HG03432 (cell line): ENCODE measurements around the gene DAPK1.

Experiments
- ATAC-seq: cut with Tn5 transposase; IDR thresholded peaks from one replicate; pipeline ENCODE4 v1.9.1; 2021; ENCODE audit warnings: mild to moderate bottlenecking, moderate library complexity; ENCODE audit not compliant: unreplicated experiment

The DAPK1 gene

DNA sequence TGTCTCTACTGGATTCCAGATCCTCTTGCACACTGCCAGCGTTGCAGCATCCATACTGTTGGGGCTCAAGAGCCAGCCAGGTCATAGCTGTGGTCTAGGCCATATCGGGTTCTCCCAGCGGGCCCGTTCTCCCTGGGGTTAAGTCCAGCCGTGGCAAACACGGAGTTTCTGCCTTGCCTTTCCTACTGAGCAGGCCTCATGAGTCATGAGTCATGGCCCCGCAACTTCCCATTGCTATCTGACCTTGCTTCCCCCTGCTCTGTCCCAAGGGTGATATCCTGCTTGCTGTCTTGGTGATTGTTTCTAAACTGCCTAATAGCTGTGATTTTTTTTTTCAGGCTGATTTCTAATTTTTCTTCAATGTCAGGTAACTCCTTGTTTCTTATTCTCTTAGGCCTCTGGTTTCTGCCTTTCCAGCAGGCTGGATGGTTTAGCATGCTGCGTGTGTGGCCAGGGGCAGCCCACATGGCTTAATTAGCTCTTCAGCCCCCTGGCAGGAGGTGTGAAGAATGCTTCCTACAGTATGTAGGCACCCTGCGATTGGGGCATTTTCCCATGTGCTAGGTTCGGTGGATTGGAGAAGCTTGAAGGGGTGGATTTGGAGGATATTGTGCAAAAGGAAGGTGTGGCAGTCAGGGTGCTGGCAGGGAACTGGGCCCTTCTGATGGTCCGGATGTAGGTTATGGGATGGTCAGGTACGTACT lies 18.7 kb downstream of the DAPK1 start:
- no peak for ATAC-seq

DNA sequence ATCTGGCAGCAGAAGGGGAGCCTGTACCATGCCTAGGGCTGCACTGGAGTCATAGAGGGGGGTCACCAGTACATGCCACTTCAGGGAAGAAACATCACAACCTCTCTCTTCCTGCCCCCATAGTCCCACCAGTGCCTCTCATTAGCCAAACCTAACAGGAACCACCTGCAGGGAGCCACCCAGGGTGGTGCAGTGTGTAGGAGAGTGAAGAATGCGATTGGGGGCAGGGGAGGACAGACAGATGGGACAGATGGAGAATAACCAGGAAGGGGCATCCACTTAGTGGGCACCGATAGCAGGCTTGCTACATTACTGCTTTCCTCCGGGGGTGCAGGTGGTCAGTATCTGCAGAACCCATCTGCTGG lies 19.2 kb downstream of the DAPK1 start:
- no peak for ATAC-seq

DNA sequence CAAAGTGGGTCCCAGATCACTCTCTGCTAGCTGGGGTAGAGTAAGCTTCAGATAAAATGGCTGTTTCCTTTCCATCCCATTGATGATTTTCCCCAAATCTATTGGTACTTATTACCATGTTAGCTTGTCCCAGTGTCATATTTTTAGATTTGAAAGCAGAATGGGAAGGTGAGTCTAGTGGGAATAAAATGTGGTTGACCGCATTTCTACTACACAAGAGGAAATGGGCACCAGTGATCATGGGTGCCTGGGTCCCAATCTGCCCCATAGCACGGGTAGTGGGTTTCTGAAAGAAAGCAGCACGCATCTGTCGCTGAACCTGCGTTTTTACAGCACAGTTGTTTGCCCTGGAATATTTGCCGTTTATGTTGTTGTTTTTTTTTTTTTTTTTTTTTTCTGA lies 20.1 kb downstream of the DAPK1 start:
- peak; percentile 39 for ATAC-seq

DNA sequence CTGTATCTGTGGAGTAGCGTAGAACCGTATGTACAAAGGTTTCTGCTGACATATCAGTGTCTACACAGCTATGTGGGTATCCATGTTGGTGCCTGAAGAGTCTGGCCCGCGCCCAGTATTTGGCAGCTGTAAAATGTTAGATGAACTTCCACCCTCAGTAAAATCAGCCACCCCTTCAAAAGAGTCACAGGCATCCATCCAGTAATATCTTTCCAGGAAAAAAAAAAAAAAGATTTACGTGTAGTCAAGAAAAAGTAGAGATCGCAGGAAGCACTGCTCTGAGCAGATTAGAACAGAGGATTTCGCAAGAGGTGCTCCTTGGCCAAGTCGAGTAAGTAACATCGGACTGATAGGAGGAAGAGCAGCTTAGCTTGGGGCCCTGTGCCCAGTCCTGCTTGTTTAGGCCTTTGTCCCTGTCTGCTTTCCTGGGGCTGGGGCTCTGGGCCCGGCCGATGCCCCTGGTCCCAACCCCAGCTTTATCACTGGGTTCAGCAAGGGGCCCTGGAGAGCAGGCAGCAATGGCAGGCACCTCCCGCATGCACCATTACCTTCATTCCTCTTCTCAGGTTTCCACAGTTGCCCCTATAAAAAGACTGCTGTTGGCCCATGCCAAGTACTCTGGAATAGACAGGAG lies 21.2 kb downstream of the DAPK1 start:
- ATAC-seq: no peak

DNA sequence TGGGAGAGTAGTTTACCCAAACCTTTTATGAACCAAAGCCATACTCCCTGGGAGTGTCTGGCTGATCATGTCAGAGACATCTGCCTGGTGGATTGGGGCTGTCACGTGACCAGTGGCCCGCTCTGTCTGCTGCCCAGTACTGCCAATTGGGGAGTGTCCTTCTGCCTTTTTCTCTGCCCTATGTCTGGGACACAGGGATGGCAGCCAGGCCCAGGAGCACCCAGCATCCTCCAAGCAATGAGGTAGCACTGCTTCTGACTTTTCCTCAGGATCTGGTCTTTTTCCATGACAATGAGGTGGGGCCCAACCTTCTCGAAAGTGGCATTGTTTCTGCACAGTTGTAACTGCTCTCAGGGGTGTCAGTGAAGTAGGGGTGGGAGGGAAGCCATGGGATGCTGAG lies 21.8 kb downstream of the DAPK1 start:
- no peak for ATAC-seq

DNA sequence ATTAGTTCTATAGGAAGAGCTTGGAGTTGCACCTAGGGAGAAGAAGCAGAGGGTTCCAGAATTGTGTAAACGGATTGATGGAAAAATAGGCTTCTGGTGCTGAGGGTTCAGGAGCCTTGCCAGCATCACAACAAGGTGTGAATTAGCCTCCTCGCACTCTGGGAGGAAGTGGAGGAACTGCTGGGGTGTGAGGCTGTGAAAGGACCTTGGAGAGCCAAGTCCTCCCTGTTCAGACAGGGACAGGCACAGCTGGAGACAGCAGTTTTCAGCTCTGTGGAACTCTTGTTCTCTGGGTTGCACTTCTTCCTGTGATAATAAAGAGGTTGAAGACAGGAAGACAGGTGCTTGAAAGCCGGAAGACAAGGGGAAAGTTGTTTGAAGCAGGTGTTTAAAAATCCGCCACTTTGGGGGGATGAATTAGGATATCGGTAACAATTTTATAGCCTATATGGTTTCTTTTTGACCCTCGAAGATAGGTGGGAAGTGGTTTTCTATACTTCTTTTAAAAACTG lies 22.6 kb downstream of the DAPK1 start:
- no peak for ATAC-seq

DNA sequence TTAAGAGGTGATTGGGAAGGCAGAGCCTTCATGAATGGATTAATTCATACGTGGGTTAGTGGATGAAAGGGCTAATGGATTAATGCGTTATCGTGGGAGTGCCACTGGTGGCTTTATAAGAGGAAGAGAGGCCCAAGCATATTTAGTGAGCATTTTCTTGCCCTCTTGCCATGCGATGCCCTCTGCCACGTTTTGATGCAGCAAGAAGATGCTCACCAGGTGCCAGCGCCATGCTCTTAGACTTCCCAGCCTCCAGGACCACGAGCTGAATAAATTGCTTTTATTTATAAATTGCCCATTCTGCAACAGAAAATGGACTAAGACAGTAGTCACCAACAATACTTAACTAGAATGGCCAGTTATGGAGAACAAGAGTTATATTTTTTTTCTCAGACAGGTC lies 24.2 kb downstream of the DAPK1 start:
- ATAC-seq: no peak

DNA sequence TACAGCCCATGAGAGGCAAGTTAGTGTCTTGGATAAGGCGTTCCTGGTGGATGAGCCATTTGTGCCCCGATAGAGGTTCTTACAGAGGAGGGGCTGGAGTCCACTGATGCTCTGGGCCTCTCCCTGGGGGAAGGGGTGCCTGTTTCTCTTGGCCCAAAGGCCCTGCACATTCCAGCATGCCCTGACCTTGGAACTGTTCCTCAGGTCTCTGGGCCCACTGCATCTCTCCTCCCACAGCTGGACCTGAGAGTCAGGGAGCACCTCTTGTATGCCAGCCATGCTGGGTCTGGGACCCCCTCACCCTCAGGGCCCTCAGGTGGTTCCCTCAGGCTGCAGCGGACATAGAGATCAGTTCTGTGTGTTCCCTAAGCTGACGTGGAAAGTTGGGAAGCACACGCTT lies 26.4 kb downstream of the DAPK1 start:
- no peak for ATAC-seq

DNA sequence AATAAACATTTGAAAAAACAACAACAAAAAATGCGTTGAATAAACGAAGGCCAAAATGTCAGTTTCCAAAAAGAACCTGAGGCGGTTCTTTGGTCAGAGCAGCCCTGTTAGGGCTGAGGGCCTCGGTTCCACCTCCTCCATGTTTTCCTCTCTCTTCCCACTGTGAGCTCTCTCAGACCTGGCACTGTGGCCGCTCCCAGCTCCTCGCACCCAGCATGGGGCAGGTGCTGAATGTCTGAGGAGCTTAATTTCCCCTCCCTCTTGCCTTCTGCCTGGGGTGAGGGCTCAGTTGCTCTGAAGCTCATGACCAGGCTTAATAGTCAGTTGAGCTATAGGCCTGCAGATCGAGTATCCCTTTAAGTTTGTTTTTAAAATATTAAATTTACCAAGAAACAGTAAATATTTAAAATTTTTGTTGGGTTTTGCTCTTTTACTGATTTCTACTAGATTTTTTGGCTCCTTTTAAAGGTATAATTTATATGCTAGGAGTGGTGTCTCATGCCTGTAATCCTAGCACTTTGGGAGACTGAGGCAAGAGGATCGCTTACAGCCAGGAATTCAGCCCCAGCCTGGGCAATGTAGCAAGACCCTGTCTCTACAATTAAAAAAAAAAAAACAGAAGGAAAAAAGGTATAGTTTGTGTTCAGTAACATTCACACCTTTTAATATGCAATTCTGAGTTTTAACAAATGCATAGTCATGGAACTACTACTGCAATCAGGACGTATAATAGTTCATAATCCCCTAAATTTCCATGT lies 28.1 kb downstream of the DAPK1 start:
- ATAC-seq: no peak

DNA sequence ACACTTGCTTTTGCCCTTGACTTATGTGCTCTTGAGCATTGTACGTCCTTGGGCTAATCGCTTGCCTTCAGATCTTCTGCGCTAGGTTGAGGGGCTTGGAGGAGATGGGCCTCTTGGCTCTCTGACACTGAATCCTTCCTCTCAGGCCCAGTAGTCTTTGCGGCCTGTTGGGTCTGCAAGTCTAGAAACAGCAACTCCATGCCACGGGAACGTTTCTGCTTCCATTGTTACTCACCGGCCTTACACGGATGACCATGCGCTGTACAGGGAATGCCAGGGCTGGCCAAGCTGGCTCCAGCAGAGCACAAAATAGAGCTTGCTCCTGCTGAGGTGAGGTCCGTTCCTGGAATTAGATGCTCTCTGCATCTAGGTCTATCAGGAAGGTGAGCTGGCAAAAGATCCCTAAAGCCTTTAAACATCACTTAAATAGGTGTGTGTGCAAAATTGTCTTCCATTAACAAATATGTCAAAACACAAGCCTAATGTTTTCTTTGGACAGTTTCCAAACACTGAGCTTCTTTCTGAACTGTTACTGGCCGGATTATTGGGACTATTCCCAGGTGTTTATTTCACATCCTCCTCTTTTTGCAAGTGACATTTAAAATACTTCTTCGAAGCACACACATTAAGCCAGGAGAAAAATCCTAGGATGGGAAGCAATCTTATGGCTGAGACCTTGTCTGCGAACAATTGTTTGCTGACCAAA lies 29.7 kb downstream of the DAPK1 start:
- ATAC-seq: no peak

DNA sequence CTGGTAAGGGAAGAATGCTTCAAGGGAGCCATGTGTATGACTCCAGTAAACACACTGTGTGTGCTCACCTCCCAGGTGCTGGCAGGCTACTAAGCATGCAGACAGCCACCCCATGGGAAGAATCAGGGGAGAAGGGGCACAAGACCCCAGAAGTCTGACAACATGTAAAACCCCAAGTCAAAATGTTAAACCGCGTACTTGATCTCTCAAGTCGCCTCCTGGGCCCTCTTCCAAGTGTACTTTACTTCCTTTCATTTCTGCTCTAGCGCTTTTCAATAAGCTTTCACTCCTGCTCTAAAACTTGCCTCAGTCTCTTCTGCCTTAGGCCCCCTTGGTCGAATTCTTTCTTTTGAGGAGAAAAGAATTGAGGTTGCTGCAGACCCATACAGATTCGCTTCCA lies 31.3 kb downstream of the DAPK1 start:
- ATAC-seq: no peak

DNA sequence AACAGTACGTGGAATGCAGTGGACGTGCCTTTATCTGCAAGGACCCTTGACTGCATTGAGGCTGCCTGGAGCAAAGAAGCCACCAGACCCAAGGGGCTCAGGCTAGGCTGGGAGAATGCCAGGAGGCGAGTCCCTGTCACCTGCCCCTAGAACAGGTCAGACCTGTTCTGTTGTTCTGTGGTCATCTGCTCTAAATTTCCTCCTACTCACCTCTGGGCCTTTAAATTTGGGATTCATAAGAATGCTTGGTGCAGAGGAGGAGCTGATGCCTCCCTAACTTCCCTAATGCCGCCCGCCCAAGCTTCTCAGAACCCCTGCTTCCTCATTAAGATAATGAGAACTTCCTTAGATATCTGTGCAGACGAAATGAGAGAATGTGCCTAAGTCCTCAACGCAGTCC lies 32.0 kb downstream of the DAPK1 start:
- no peak for ATAC-seq

DNA sequence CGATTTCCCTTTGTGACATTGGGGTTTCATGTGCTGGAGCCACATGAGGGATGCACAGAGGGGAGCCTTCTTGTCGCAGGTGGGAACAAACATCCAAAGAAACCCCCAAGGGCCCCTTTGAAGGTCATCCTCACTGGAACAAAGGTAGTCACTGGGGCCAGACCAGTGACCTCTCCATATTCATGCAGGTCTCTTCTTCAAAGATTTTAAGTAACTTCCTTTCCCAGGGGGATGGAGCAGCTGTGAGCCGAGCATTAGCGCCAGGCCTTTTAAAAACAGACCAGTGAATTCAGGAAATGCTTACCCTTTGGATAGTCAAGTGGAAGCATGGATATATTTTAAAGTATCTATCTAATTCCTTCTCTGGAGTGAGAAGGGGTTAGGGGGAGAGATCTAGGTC lies 33.0 kb downstream of the DAPK1 start:
- no peak for ATAC-seq

DNA sequence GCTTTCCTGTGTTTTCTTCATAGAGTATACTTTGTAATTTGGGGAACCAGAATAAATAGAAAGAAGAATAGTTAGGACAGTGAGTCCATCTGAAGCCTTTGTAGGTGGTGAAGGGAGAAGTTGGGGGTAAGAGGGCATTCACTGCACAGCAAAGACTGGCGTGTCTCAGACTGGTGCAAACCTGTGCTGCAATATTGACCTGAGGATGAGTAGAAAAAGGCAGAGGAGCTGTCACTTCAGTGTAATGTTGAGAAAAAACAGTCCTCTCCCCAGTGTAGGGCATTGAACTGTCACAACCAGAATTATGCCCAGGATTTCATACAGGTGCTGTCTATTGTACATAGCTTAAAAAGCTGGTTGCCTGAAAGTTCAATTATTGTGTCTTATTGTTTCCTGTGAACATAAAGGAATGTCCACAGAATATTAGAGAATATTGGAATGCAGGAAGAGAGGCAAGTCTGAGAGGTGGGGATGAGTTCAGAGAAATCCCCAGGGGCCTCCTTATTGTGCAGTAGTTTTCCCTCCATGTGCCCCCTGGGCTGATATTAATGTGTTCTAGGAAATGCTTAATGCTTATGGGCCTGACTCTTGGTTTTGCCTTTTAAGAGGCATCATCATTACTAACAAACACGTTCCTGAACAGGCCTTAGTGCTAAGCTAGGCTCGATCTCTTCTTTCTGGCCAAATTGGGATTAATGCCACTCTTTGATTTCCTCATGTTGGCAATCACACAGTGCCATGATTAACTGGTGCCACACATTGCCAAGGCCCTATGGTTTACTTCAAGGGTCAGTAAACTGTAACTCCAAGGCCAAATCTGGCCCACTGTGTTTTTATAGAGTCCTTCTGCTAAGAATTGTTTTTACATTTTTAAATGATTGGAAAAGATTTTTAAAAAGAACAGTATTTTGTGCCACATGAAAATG lies 34.0 kb downstream of the DAPK1 start:
- no peak for ATAC-seq

DNA sequence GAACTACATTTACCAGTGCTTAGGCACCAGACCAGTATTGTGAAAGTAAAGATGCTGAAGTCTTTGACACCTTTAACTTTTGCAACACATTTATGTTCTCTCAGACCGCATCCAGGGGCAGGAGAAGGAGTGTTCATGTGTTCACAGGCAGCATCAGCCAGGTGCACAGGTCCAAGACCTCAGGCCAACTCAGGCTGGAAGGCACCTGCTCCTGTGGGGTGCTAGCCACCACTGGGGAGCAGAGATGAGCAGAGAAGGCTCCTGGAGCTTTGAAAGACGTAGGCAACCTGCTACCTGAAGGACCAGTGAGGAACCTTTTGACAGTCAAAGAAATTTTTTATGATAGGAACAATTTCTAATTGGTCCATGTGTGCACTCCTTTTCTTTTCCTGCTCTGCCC lies 35.6 kb downstream of the DAPK1 start:
- ATAC-seq: no peak

DNA sequence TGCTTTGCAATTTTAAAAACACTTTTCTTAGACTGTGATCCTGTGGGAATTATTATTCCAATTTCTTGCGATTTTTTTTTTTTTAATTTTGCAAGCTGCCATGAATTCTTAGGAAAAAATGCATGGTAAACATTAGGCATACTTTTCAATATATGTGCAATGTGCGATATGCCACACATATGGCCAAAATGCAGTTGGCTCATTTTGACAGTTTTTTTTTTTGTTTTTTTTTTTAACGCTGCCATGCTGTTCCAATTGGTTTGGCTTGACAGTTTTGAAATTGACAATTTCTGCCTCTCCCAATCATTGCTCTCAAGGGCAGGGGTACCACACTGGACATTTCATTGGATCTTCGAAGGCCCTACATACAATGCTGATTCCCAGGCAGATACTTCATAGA lies 36.4 kb downstream of the DAPK1 start:
- ATAC-seq: no peak

DNA sequence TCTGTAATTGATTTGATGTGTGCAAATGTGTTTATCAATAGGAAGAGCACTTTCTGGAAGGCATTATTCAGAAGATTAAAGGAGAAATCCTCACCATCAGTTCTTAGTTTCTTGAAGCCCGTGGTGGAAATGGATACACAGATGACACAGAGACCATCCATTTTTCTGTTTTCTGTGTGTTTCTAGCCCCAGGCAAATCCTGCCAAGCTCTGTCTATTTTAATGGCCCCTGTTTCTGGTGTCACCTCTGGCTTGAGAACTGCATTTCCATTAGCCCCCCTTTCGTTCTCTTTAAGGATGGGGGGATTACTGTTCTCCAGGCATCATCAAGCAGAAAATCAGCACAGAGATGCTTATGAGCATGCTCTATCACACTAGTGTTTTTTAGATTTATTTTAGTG lies 37.3 kb downstream of the DAPK1 start:
- ATAC-seq: no peak

DNA sequence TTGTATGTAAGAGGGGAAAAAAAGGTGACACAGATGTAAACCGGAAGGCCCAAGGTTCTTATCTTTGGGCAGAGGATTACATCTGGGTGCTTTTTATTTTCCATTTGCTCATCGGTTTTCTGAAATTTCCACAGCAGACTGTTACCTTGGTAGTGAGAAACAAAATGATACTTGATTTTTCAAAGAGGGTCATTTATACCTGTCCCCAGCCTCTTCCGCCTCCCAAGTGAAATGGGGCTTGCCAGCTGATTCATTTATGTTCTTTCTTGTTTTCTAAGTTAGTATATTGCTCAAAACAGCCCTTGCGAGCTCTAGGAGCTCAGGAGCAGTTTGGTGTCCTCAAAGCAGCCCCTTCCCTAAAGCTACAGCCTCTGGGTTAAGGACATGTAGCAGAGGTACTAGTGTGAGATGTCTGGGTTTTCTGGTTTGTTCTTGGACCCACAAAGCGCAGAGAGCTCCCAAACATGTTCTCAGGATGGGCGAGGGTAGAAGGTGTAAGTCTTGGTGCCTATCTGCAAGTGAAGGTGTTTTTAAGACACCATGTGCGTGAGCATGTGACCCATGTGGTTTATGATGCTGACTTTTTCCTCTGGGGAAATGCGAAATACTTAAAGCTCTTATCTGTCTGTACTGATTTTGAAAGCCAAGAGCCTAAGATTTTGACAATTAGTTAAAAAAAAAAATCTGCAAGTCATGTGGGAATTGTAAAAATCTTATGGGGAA lies 38.3 kb downstream of the DAPK1 start:
- ATAC-seq: peak; percentile 73

DNA sequence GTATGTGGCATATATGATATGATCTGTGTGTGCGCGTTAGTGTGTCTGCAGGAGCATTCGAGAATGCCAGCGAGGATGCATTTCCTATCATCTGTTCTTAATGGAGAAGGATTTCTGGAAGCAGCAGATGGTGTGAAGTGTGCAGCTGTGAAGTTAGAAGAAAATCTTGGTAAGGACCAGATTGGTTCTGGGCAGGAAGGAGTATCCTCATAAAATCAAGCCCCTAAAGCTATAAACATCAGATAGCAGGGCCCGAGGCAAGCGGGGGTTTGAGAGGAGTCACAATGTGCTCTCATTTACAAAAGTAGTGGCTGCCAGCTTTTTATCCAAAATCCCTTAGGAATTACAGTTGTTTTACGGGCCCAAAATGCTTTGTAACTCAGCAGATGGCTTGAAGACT lies 40.0 kb downstream of the DAPK1 start:
- ATAC-seq: no peak
